Adrenal gland (tissue), 12 donors: ENCODE measurements around the gene PPM1L. TPM values are rescaled to one million over a fixed set of nuclear protein-coding genes. Genes with fewer than 3 reads are reported as not detected.

Source experiments
- DNase-seq, 7 donors: peaks; one replicate each; pipeline ENCODE4 v3.0.0-alpha.2; 2019 to 2020
- H3K27ac ChIP-seq, 5 donors: fragments of 200-600 bp; sonication (generic) in 4 of 5; 1 replicate in 3 of 5; 2 replicates in 2 of 5; pipeline versions ENCODE4 v1.5.1 to v1.8.0; 2016 to 2020; ENCODE audit warnings: mild to moderate bottlenecking in 1 of 5
- H3K27me3 ChIP-seq: fragments of 200-600 bp; 2 replicates; pipeline ENCODE4 v1.8.0; 2021
- H3K36me3 ChIP-seq, 2 donors: fragments of 200-600 bp; replicated peaks in 1 of 2; 1 replicate in 1 of 2; 2 replicates in 1 of 2; pipeline versions ENCODE4 v1.5.1 to v1.8.0; 2018 to 2022
- H3K4me1 ChIP-seq, 2 donors: fragments of 200-600 bp; replicated peaks in 1 of 2; 1 replicate in 1 of 2; 2 replicates in 1 of 2; pipeline versions ENCODE4 v1.5.1 to v1.8.0; 2018 to 2021
- H3K4me3 ChIP-seq, 4 donors: fragments of 200-600 bp; sonication (generic) in 3 of 4; one replicate each; pipeline ENCODE4 v1.5.1; 2016 to 2018
- H3K9me3 ChIP-seq, 3 donors: fragments of 200-600 bp; sonication (generic) in 1 of 3; replicated peaks in 1 of 3; 1 replicate in 2 of 3; 2 replicates in 1 of 3; pipeline versions ENCODE4 v1.5.1 to v1.8.0; 2016 to 2021
- POLR2A ChIP-seq, 2 donors: fragments of 450-650 bp; IDR thresholded peaks; one replicate each; pipeline ENCODE4 v1.6.1; 2017; ENCODE audit warnings: antibody characterized with exemption in 2 of 2, mild to moderate bottlenecking in 2 of 2, moderate library complexity in 1 of 2
- WGBS, 4 donors: extraction: QIAGEN DNeasy Blood & Tissue Kit in 2 of 4; methylation state at CpG; one replicate each; pipeline versions ENCODE4 v1.1.5 to v1.1.7; 2013 to 2017; 5-methylcytosine and 5-hydroxymethylcytosine counted together
- intact Hi-C, 2 donors: fragments of 100-400 bp; cut with DNase I; formaldehyde crosslinking; loops; one replicate each; pipeline versions ENCODE4 v1.14.1 to v1.15.0; 2022 to 2023
- polyA plus RNA-seq, 3 donors: library from polyadenylated mRNA; stranded (reverse); fragments of 200-250 nt in 2 of 3; fragments of 350-450 nt in 1 of 3; fragmentation: Illumina TruSeq in 1 of 3; extraction: RNeasy Lipid Tissue Mini Kit (QIAGEN cat#74804) in 1 of 3; gene quantifications; one replicate each; pipeline ENCODE4 v1.2.3, GENCODE V29; 2013 to 2014
- total RNA-seq, 9 donors: library from RNA; depleted of rRNA in 4 of 9; stranded (reverse); fragments of >200 nt in 4 of 9; fragments of 120-200 nt in 1 of 9; fragmentation: NEBNext Ultra II Directional in 1 of 9; extraction: Animal tissue kit (Norgen Biotek cat#: 25700) in 1 of 9; gene quantifications; one replicate each; pipeline versions ENCODE4 v1.1.0 to v1.2.4, GENCODE V29; 2013 to 2023
- TF ChIP-seq, protein P1 (sequence below), 6 experiments: fragments of 450-650 bp in 4 of 6; fragments of 200-600 bp in 2 of 6; sonication (generic) in 1 of 6; IDR thresholded peaks; 1 replicate in 5 of 6; 2 replicates in 1 of 6; pipeline versions ENCODE4 v1.5.1 to v1.8.0; 2016 to 2021; ENCODE audit warnings: antibody characterized with exemption in 6 of 6, mild to moderate bottlenecking in 2 of 6, moderate library complexity in 1 of 6
- donor health status: healthy with polysubstance abuse.
- donor health status: Bipolar disorder and iron deficiency.
- donor health status: DM: yes; HTN: yes; CAD: no.
- donor health status: DM: no; HTN: no; CAD: no.
- donor health status: DM: no; HTN: no; CAD: no.
- donor health status: DM: yes; HTN: yes; CAD: no.

PPM1L gene
- total and polyA plus RNA-seq, 12 donors = 2.4 to 53.6 (median 35.0) TPM

DNA sequence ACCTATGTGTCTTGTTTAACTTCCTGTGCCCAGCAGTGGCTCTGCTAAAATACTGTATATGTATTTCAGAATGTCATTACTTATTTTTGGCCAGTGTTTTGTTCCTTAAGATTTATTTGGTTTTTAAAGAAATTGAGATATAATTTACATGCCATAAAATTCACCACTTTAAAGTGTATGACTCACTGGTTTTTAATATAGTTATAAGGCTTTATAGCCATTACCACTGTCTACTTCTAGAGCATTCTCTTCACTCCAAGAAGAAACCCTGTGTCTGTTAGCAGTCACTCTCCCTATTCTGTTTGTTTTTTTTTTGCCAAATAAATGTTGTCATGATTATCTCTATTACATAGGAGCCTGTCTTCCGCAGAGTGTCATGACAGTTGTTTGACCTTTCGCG is 25.8 kb downstream of the PPM1L start:
- H3K9me3 ChIP-seq = no peaks in the 10 kb centered on the region
- no peaks in the 10 kb centered on the region for H3K27me3 ChIP-seq
- H3K4me3 ChIP-seq = no peak overlapping the region
- intact Hi-C loops = no loop called here
- peaks cover 0 to 4% of the 10 kb centered on the region in 2 donors for H3K4me1 ChIP-seq
- TF ChIP-seq, protein P1, sequence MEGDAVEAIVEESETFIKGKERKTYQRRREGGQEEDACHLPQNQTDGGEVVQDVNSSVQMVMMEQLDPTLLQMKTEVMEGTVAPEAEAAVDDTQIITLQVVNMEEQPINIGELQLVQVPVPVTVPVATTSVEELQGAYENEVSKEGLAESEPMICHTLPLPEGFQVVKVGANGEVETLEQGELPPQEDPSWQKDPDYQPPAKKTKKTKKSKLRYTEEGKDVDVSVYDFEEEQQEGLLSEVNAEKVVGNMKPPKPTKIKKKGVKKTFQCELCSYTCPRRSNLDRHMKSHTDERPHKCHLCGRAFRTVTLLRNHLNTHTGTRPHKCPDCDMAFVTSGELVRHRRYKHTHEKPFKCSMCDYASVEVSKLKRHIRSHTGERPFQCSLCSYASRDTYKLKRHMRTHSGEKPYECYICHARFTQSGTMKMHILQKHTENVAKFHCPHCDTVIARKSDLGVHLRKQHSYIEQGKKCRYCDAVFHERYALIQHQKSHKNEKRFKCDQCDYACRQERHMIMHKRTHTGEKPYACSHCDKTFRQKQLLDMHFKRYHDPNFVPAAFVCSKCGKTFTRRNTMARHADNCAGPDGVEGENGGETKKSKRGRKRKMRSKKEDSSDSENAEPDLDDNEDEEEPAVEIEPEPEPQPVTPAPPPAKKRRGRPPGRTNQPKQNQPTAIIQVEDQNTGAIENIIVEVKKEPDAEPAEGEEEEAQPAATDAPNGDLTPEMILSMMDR (IDR thresholded peaks at IDR 0.05) = no peak
- no peak for TF ChIP-seq POLR2A (IDR thresholded peaks at IDR 0.05)
- no peaks in the 10 kb centered on the region for H3K36me3 ChIP-seq
- no peak for DNase-seq
- 91 to 96% (median 95%) methylated on average over 3 of the region's 3 CpGs for WGBS, 4 donors
- no peak overlapping the region for H3K27ac ChIP-seq

DNA sequence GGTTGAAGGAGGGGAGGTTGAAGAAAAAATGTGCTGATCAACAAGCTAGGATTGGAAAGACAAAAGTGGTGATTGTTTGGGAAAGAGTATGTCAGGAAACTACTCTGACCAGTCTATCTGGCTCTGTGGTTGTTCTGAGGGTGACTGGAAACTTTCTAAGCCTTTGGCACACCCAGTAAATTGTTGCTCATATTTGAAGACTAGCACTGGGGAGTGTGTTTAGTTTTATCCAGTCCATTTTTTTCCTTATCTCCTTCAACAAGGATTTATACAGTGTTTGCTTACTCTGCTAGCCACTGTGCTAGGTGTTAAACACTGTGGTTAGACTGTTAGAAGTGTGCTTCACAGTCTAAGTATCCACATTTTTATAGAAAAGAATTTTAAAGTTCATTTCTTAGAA is 28.8 kb downstream of the PPM1L start:
- Histone ChIP-seq H3K27ac (no peak overlapping the region), H3K27me3 (no peaks in the 10 kb centered on the region), H3K36me3 (no peaks in the 10 kb centered on the region), H3K4me1 (peaks cover 0 to 4% of the 10 kb centered on the region in 2 donors), H3K4me3 (no peak overlapping the region), H3K9me3 (no peaks in the 10 kb centered on the region)
- DNase-seq = no peak
- TF ChIP-seq, protein P1 (IDR thresholded peaks at IDR 0.05) = no peak
- TF ChIP-seq POLR2A (IDR thresholded peaks at IDR 0.05) = no peak
- intact Hi-C loops = no loop called here

DNA sequence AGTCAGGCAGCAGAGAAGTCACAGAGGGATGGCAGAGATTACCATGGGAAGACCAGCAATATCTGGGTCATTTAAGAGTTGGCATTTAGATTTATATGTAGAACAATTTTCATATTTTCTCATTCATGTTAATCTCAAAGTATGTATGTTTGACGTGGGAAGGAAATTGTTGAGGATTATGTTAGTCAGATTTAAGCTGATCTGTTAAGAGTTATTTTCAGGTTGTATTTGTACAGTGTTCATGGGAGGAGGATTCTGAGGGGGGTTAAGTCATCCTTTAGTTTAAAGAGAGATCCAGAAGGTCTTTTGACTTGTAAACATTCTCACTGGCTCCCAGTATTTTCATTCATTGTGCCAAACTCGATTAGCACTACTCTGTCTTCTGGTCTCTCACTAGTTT is 34.7 kb downstream of the PPM1L start:
- Histone ChIP-seq H3K36me3 (no peaks in the 10 kb centered on the region), H3K9me3 (no peaks in the 10 kb centered on the region), H3K4me1 (no peaks in the 10 kb centered on the region), H3K4me3 (no peak overlapping the region), H3K27ac (no peak overlapping the region), H3K27me3 (no peaks in the 10 kb centered on the region)
- TF ChIP-seq POLR2A (IDR thresholded peaks at IDR 0.05) = no peak
- TF ChIP-seq, protein P1 (IDR thresholded peaks at IDR 0.05) = no peak
- no peak for DNase-seq
- WGBS, 4 donors = 55 to 68% (median 63%) methylated on average over 2 of the region's 2 CpGs
- intact Hi-C loops = no loop called here

DNA sequence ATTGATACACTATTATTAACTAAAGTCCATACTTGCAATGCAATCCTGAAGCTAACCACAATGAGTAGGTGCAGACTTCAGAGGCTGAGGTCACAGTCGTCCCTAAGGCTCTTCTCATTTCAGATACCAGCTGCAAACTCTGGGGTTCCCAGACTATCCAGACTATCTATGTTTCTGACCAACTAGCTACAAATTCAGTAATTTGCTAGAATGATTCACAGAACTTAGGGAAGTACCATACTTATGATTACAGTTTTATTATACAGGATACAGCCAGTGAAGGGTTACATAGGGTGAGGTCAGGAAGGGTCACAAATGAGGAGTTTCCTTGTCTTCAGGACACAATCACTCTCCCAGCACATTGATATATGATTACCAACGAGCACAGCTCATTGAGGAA is 36.5 kb downstream of the PPM1L start:
- intact Hi-C loops = no loop called here
- H3K36me3 ChIP-seq = no peaks in the 10 kb centered on the region
- H3K4me1 ChIP-seq = peaks cover 11% of the 10 kb centered on the region in 2 donors
- WGBS, 4 donors = 57 to 68% (median 62%) methylated on average over 2 of the region's 2 CpGs
- no peak for DNase-seq
- no peak overlapping the region for H3K4me3 ChIP-seq
- no peak overlapping the region for H3K27ac ChIP-seq
- TF ChIP-seq, protein P1 (IDR thresholded peaks at IDR 0.05) = no peak
- TF ChIP-seq POLR2A (IDR thresholded peaks at IDR 0.05) = no peak
- H3K9me3 ChIP-seq = no peaks in the 10 kb centered on the region
- no peaks in the 10 kb centered on the region for H3K27me3 ChIP-seq
